HepG2 (cell line): ENCODE data around the gene CEP97. TPM values are rescaled to one million over a fixed set of nuclear protein-coding genes. Genes with fewer than 3 reads are reported as not detected.

Experiments
- CCDC6 ChIP-seq: sonication (generic); formaldehyde crosslinking; IDR thresholded peaks from 2 replicates; pipeline ENCODE4 v1.8.1; 2022; ENCODE audit warnings: mild to moderate bottlenecking, missing genetic modification reagents, moderate library complexity
- DMTF1 ChIP-seq: sonication (generic); formaldehyde crosslinking; IDR thresholded peaks from 2 replicates; pipeline ENCODE4 v1.4.0; 2020; ENCODE audit warnings: mild to moderate bottlenecking, missing genetic modification reagents
- E2F5 ChIP-seq: sonication (generic); formaldehyde crosslinking; conservative IDR thresholded peaks from 2 replicates; pipeline ENCODE4 v1.4.0; 2020; ENCODE audit warnings: missing genetic modification reagents
- GTF3A ChIP-seq: sonication (generic); formaldehyde crosslinking; conservative IDR thresholded peaks from 2 replicates; pipeline ENCODE4 v1.4.0; 2020; ENCODE audit warnings: mild to moderate bottlenecking, missing genetic modification reagents
- IKZF5 ChIP-seq: IDR thresholded peaks from 2 replicates; pipeline ENCODE4 v1.6.1; 2018; ENCODE audit warnings: missing genetic modification reagents, mild to moderate bottlenecking, missing compliant biosample characterization
- IRX3 ChIP-seq: sonication (generic); formaldehyde crosslinking; IDR thresholded peaks from 2 replicates; pipeline ENCODE4 v1.8.1; 2023; ENCODE audit warnings: mild to moderate bottlenecking, low read depth, missing genetic modification reagents, borderline replicate concordance
- KLF12 ChIP-seq: sonication (generic); formaldehyde crosslinking; IDR thresholded peaks from 2 replicates; pipeline ENCODE4 v1.4.0; 2020; ENCODE audit warnings: missing genetic modification reagents, borderline replicate concordance
- LCORL ChIP-seq, 2 experiments: fragments of 450-650 bp in 1 of 2; sonication (generic) in 1 of 2; formaldehyde crosslinking in 1 of 2; IDR thresholded peaks; 2 replicates each; pipeline versions ENCODE4 v1.5.0 to v1.6.1; 2017 to 2020; ENCODE audit warnings: antibody characterized with exemption in 1 of 2, missing genetic modification reagents in 1 of 2
- MEIS2 ChIP-seq: sonication (generic); formaldehyde crosslinking; IDR thresholded peaks from 2 replicates; pipeline ENCODE4 v1.9.0; 2021; ENCODE audit warnings: mild to moderate bottlenecking, missing genetic modification reagents
- NR2F6 ChIP-seq, 2 experiments: IDR thresholded peaks; 2 replicates each; pipeline ENCODE4 v1.6.1; 2016; ENCODE audit warnings: antibody characterized with exemption in 1 of 2, mild to moderate bottlenecking in 1 of 2
- PATZ1 ChIP-seq: sonication (generic); formaldehyde crosslinking; IDR thresholded peaks from 2 replicates; pipeline ENCODE4 v1.4.0; 2020; ENCODE audit warnings: missing genetic modification reagents
- PHB2 ChIP-seq: fragments of 450-650 bp; IDR thresholded peaks from 2 replicates; pipeline ENCODE4 v1.6.1; 2018; ENCODE audit not compliant: partially characterized antibody
- PHF5A ChIP-seq: IDR thresholded peaks from one replicate; pipeline ENCODE4 v1.6.1; 2018; ENCODE audit warnings: low read depth, missing genetic modification reagents; ENCODE audit not compliant: unreplicated experiment
- POLR2AphosphoS2 ChIP-seq: IDR thresholded peaks from 2 replicates; pipeline ENCODE4 v1.6.1; 2011; ENCODE audit warnings: low read depth, low read length, improper control_type of control experiment
- RFX1 ChIP-seq: fragments of 450-650 bp; IDR thresholded peaks from 2 replicates; pipeline ENCODE4 v1.6.1; 2017
- SCMH1 ChIP-seq: sonication (generic); formaldehyde crosslinking; IDR thresholded peaks from 2 replicates; pipeline ENCODE4 v1.9.0; 2021; ENCODE audit warnings: missing genetic modification reagents, mild to moderate bottlenecking, borderline replicate concordance
- ZBTB20 ChIP-seq: sonication (generic); formaldehyde crosslinking; IDR thresholded peaks from 2 replicates; pipeline ENCODE4 v1.8.1; 2023; ENCODE audit warnings: missing genetic modification reagents, low read depth, mild to moderate bottlenecking, borderline replicate concordance
- ZBTB3 ChIP-seq: sonication (generic); formaldehyde crosslinking; IDR thresholded peaks from 2 replicates; pipeline ENCODE4 v1.4.0; 2020; ENCODE audit warnings: low read depth, mild to moderate bottlenecking, moderate library complexity, missing genetic modification reagents, borderline replicate concordance
- ZFP36L1 ChIP-seq: sonication (generic); formaldehyde crosslinking; IDR thresholded peaks from 2 replicates; pipeline ENCODE4 v1.8.0; 2022; ENCODE audit warnings: mild to moderate bottlenecking, missing genetic modification reagents, moderate library complexity
- ZNF10 ChIP-seq: sonication (generic); formaldehyde crosslinking; IDR thresholded peaks from 2 replicates; pipeline ENCODE4 v1.4.0; 2020; ENCODE audit warnings: mild to moderate bottlenecking, low read depth, missing genetic modification reagents, borderline replicate concordance
- ZNF205 ChIP-seq: IDR thresholded peaks from 2 replicates; pipeline ENCODE4 v1.6.1; 2018; ENCODE audit warnings: missing biosample characterization, missing genetic modification reagents
- ZNF773 ChIP-seq: sonication (generic); formaldehyde crosslinking; IDR thresholded peaks from 2 replicates; pipeline ENCODE4 v1.4.0; 2020; ENCODE audit warnings: missing genetic modification reagents, borderline replicate concordance
- ZNF878 ChIP-seq: sonication (generic); formaldehyde crosslinking; IDR thresholded peaks from 2 replicates; pipeline ENCODE4 v1.8.1; 2023; ENCODE audit warnings: mild to moderate bottlenecking, missing genetic modification reagents, moderate library complexity
- polyA plus RNA-seq, 8 experiments: library from polyadenylated mRNA; depleted of rRNA in 3 of 8; stranded (reverse) in 7 of 8; unstranded in 1 of 8; fragments of >200 nt; fragmentation: Illumina TruSeq in 4 of 8; extraction: Trizol in 4 of 8; gene quantifications; 2 replicates each; pipeline versions ENCODE4 v1.2.1 to v1.2.3, GENCODE V29; 2011 to 2016; ENCODE audit warnings: low read depth in 4 of 8, missing spikeins in 1 of 8, mixed read lengths in 1 of 8; ENCODE audit not compliant: insufficient read depth in 1 of 8
- total RNA-seq, 5 experiments: library from RNA; depleted of rRNA; stranded (reverse); fragments of >200 nt; fragmentation: Illumina TruSeq; extraction: Trizol; gene quantifications; 2 replicates each; pipeline ENCODE4 v1.2.3, GENCODE V29; 2016; ENCODE audit warnings: low read depth in 1 of 5

The CEP97 gene
- total and polyA plus RNA-seq, 2 of the 13 experiments (the other 11 are each of a cell fraction or from before 2014, with no cell fraction given) = 0.99 to 6.5 TPM

- TF ChIP-seq GTF3A (0 out of 2 replicates have a peak, but pooled peaks have one; percentile 46), MEIS2 (CRISPR knock-in tag) (no peak), POLR2AphosphoS2 (no peak), NR2F6 (IDR thresholded peaks at IDR 0.05) (no peak), NR2F6 (CRISPR knock-in tag; IDR thresholded peaks at IDR 0.05) (no peak), PHB2 (no peak), ZBTB3 (no peak), ZNF205 (CRISPR knock-in tag) (no peak), ZNF878 (no peak), E2F5 (CRISPR knock-in tag) (no peak), CCDC6 (CRISPR knock-in tag) (peak; percentile 27; the same call in 1 of the 2 replicates), ZFP36L1 (CRISPR knock-in tag) (0 out of 2 replicates have a peak, but pooled peaks have one; percentile 30), ZNF10 (CRISPR knock-in tag) (no peak), RFX1 (no peak), ZBTB20 (CRISPR knock-in tag) (no peak), PATZ1 (CRISPR knock-in tag) (no peak), SCMH1 (CRISPR knock-in tag) (no peak), IKZF5 (CRISPR knock-in tag) (0 out of 2 replicates have a peak, but pooled peaks have one; percentile 15), KLF12 (CRISPR knock-in tag) (no peak), ZNF773 (CRISPR knock-in tag) (no peak), IRX3 (CRISPR knock-in tag) (no peak), PHF5A (CRISPR knock-in tag) (no peak), LCORL (IDR thresholded peaks at IDR 0.05) (no peak), LCORL (CRISPR knock-in tag; IDR thresholded peaks at IDR 0.05) (no peak; the same call in 1 of the 2 replicates), DMTF1 (CRISPR knock-in tag) (no peak)
Observed at GRCh38 chr3:101724329-101725193, at the start of gene CEP97 (continued).
